Ovary (tissue), 3 donors: ENCODE measurements around the gene DAB1.

Experiments used
- CTCF ChIP-seq, 3 donors: fragments of 450-650 bp in 2 of 3; fragments of 200-600 bp in 1 of 3; IDR thresholded peaks; one replicate each; pipeline versions ENCODE4 v1.5.1 to v1.8.0; 2016 to 2022; ENCODE audit warnings: antibody characterized with exemption in 3 of 3, mild to moderate bottlenecking in 1 of 3
- EP300 ChIP-seq: sonication (generic); formaldehyde crosslinking; IDR thresholded peaks from one replicate; pipeline ENCODE4 v1.6.1; 2017; ENCODE audit warnings: antibody characterized with exemption
- POLR2A ChIP-seq: fragments of 450-650 bp; IDR thresholded peaks from one replicate; pipeline ENCODE4 v1.6.1; 2017; ENCODE audit warnings: antibody characterized with exemption, mild to moderate bottlenecking, moderate library complexity
- donor health status: DM: no; HTN: no; CAD: no.

GRCh38 chr1:57272150-57272549 is 151.7 kb downstream of the DAB1 start:
- TF ChIP-seq CTCF (IDR thresholded peaks at IDR 0.05) (no peak), POLR2A (no peak), EP300 (no peak)
